BJ (cell line): Measurements from ENCODE around the gene SLC39A10. TPM values are rescaled to one million over a fixed set of nuclear protein-coding genes. Genes with fewer than 3 reads are reported as not detected.

Experiments used
- CTCF ChIA-PET: fragments of 350-600 bp; formaldehyde crosslinking; extraction: SDS; loops from one replicate; lab custom pipeline; 2021; ENCODE audit warnings: antibody characterized with exemption, inconsistent platforms; lab: Yijun Ruan, JAX
- POLR2A ChIA-PET: fragments of 300-600 bp; sonication (Branson Sonifier 250); formaldehyde crosslinking; extraction: SDS; loops from one replicate; lab custom pipeline; 2021; ENCODE audit warnings: antibody characterized with exemption; lab: Charles Lee
- DNase-seq: peaks from one replicate; pipeline ENCODE4 v3.0.0-alpha.2; 2011; ENCODE audit warnings: low read depth
- H3K27me3 ChIP-seq: 2 replicates; pipeline ENCODE4 v1.6.0; 2011; ENCODE audit warnings: low read length; ENCODE audit not compliant: control insufficient read depth, insufficient read depth
- H3K36me3 ChIP-seq: 2 replicates; pipeline ENCODE4 v1.5.1; 2011; ENCODE audit warnings: low read length; ENCODE audit not compliant: control insufficient read depth, insufficient read depth
- H3K4me3 ChIP-seq: 2 replicates; pipeline ENCODE4 v1.5.1; 2011; ENCODE audit warnings: low read depth, mild to moderate bottlenecking, control low read depth, low read length
- polyA minus RNA-seq: library from RNA; depleted of rRNA, polyadenylated mRNA; stranded (reverse); fragments of >200 nt; gene quantifications from 2 replicates; pipeline ENCODE4 v1.2.3, GENCODE V29; 2011; rRNA and poly(A)+ RNA removed
- polyA plus RNA-seq: library from polyadenylated mRNA; depleted of rRNA; stranded (reverse); fragments of >200 nt; gene quantifications from 2 replicates; pipeline ENCODE4 v1.2.3, GENCODE V29; 2011; rRNA removed
- TF ChIP-seq, protein P1 (sequence below): IDR thresholded peaks from 2 replicates; pipeline ENCODE4 v1.5.1; 2011; ENCODE audit warnings: low read depth, mild to moderate bottlenecking, control low read depth, inconsistent platforms, low read length, moderate library complexity; ENCODE audit not compliant: insufficient read depth

The SLC39A10 gene, protein sequence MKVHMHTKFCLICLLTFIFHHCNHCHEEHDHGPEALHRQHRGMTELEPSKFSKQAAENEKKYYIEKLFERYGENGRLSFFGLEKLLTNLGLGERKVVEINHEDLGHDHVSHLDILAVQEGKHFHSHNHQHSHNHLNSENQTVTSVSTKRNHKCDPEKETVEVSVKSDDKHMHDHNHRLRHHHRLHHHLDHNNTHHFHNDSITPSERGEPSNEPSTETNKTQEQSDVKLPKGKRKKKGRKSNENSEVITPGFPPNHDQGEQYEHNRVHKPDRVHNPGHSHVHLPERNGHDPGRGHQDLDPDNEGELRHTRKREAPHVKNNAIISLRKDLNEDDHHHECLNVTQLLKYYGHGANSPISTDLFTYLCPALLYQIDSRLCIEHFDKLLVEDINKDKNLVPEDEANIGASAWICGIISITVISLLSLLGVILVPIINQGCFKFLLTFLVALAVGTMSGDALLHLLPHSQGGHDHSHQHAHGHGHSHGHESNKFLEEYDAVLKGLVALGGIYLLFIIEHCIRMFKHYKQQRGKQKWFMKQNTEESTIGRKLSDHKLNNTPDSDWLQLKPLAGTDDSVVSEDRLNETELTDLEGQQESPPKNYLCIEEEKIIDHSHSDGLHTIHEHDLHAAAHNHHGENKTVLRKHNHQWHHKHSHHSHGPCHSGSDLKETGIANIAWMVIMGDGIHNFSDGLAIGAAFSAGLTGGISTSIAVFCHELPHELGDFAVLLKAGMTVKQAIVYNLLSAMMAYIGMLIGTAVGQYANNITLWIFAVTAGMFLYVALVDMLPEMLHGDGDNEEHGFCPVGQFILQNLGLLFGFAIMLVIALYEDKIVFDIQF
- polyA plus RNA-seq = 13.7 and 25.7 TPM in 2 replicates
- polyA minus RNA-seq = 26.8 and 29.7 TPM in 2 replicates

DNA sequence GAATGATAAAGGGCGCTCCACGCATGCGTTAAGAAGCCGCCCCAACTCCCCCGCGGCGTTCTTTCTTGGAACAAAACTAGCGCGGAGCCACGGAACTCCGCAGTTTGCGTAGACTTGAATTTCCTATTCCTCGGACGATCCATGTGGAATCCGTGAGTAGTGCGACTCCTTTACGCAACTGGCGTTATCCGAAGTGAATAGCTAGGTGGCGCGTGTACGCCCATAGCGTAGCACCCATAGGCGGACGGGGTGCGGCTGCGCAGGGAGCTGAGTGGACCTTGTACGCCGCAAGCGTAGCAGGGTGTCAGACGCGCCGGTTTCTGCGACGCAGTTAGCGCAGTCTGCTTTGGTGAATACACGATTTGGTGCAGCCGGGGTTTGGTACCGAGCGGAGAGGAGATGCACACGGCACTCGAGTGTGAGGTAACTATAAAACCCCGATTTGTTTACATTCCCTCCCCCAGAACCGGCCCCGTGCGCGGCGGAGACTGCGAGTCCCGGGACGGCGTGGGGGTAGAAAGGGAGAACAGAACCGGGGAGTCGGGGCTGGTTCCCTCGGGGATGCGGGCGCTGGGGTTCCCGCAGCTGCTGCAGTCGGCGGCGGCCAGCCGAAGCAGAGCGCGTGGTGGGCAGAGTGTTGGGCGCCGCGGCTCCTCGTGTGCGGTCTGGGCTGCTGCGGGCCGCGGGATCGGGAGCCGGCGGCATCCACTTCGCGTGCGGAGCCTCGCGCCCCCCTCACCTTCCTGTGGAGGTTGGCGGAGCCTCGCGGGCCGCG is at the start of gene SLC39A10:
TSS of gene SLC39A10 (plus strand) at position 368 of the 775 bp plus-strand sequence. CDS start 22,817 bp downstream, outside the sequence.
- CTCF ChIA-PET = interaction anchor here (1.0 to 1.2 kb wide), 3 partner anchors 123 to 337 kb away, joined by 3 read pairs; no protein-coding TSS in a partner anchor
- Histone ChIP-seq H3K4me3 (peak within 1 kb of the TSS; percentile 79), H3K27me3 (no peaks in the 10 kb centered on the region), H3K36me3 (no peaks in the 10 kb centered on the region)
- POLR2A ChIA-PET = interaction anchor here (0.6 to 1.3 kb wide), 9 partner anchors 43 to 158 kb away, joined by 3 to 13 read pairs (median 4); no protein-coding TSS in a partner anchor
- TF ChIP-seq, protein P1, sequence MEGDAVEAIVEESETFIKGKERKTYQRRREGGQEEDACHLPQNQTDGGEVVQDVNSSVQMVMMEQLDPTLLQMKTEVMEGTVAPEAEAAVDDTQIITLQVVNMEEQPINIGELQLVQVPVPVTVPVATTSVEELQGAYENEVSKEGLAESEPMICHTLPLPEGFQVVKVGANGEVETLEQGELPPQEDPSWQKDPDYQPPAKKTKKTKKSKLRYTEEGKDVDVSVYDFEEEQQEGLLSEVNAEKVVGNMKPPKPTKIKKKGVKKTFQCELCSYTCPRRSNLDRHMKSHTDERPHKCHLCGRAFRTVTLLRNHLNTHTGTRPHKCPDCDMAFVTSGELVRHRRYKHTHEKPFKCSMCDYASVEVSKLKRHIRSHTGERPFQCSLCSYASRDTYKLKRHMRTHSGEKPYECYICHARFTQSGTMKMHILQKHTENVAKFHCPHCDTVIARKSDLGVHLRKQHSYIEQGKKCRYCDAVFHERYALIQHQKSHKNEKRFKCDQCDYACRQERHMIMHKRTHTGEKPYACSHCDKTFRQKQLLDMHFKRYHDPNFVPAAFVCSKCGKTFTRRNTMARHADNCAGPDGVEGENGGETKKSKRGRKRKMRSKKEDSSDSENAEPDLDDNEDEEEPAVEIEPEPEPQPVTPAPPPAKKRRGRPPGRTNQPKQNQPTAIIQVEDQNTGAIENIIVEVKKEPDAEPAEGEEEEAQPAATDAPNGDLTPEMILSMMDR = no peak
- peak; percentile 92 for DNase-seq

DNA sequence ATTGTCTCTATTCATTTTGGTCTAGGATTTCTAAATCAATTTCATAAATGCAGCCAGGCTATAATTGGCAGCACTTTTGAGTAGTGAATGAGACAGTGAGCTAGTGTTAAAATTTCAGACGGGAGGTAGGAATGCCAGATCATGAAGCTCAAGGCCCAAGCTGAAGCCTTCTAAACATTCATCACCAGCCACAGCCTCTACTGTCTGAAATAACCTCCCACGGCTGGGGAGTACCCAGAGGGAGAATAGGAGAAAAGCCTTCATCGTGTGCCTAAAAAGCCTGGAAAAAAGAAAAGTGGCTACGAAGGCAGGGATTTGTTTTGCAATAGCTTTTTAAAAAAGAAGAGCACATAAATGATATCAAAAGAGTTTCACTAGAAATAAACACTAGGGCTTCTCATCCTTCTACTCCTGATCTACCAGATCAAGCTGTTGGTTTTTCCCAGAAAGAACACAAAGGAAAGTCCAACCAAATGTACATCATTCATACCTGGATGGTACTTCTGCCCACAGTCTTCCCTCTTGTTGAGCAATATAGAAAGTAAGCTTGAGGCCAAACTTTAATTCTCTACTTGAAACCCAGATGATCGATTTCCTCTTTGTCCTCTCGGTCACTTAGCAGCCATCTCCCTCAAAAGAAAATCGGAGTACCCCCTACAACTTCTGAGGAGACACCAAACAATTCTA is 48.1 kb upstream of the SLC39A10 start:
- POLR2A ChIA-PET = no interaction called here
- DNase-seq = no peak
- TF ChIP-seq, protein P1 = no peak
- Histone ChIP-seq H3K4me3 (no peak overlapping the region), H3K27me3 (no peaks in the 10 kb centered on the region), H3K36me3 (no peaks in the 10 kb centered on the region)
- CTCF ChIA-PET = interaction anchor here (0.8 kb wide), 1 partner anchor 49 kb away, joined by 3 read pairs; no protein-coding TSS in a partner anchor

DNA sequence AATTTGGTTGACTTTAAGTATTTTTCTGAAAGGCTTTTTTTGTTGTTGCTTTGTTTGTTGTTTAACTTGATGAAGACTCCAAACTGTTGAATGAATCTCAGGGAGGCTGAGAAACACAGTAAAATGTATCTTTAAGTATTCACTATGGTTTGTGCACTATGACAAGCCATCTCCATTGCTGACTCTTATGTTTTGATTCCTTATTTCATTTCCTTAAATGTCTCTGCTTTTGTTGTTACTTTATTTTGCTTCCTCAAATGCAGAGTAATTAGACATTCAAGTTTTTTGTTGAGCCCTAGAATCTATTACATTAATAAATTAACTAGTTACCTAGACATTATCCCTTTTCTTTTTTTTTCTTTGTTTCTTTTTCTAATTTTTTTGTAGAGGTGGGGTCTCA is 46.3 kb upstream of the SLC39A10 start:
- TF ChIP-seq, protein P1 = no peak
- Histone ChIP-seq H3K27me3 (no peaks in the 10 kb centered on the region), H3K4me3 (no peak overlapping the region), H3K36me3 (no peaks in the 10 kb centered on the region)
- POLR2A ChIA-PET = no interaction called here
- CTCF ChIA-PET = interaction anchor here (2.6 kb wide), 1 partner anchor 21 kb away, joined by 7 read pairs; no protein-coding TSS in a partner anchor
- no peak for DNase-seq

DNA sequence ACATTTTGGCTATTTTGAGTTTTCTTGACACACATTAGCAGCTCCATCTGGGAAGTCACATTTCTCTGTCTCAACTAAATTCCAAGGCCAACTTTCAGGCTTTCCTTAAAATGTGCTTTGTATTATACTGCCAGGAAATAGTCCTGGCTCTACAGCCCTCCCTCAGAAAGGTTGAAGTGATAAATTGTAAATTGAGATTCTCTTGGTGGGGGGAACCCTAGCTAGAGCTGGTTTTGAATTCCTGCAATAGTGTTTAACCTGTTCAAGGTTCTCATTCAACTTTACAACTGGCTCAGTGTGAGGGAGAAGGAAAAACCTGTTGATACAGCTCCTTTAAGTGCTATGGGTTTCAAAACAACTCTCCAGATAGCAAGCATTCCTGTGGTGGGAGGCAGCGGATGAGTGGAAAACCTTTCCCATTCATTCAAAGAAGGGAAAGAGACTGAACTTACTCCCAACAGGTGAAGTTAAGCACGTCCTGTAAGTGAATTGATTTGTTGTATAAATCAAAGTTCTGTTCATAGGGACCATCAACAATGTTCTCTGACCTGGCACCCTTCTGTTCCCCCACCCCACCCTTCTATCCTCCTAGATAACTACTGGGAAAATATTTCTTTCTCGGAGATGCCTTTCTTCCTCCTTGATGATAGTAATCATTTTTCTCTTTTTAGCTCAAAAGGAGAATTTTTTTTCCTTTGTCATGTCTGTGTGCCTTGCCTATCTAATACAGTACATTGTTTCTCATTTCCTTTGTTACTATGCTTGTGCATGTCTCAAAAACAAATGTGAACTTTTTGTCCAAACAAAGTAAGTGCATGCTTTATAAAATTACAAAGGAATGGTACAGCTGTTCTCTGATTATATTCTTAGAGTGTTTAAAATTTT is 44.2 kb upstream of the SLC39A10 start:
- Histone ChIP-seq H3K27me3 (no peaks in the 10 kb centered on the region), H3K36me3 (no peaks in the 10 kb centered on the region), H3K4me3 (peak overlapping the region; percentile 27)
- TF ChIP-seq, protein P1 = no peak
- peak; percentile 41 for DNase-seq
- ChIA-PET POLR2A (interaction anchor here (0.7 to 0.8 kb wide), 2 partner anchors 13 to 44 kb away, joined by 3 to 10 read pairs; partner anchors contain the start of gene SLC39A10), CTCF (interaction anchor here (0.6 to 2.6 kb wide), 4 partner anchors 24 to 47 kb away, joined by 3 to 7 read pairs (median 4); no protein-coding TSS in a partner anchor)
